ENCODE data around the gene ZBTB25. TPM values are rescaled to one million over a fixed set of nuclear protein-coding genes. Genes with fewer than 3 reads are reported as not detected.
A peak's percentile ranks its signal among the peaks of the same experiment; 100 is the strongest.

The ZBTB25 gene
- total and polyA plus RNA-seq, 12 donors, result 4.4 to 17.2 (median 11.0) TPM

DNA sequence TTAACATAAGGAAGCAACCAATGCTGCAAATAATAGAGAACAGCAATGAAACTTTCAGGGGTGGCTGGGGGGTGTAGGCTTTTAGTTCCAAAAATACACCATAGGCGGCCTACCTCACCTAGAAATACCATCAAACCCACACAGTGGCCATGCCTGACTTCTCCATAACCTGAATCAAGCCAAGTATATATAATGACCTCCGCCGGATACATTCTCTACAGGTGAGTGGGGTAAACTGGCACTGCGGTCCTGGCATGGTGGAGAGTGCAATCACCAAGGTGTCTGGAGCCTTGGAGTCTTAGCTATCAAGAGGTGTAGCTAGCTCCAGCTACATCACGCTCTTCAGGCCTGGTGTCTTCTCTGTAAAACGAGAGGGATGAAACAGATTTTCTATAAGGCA is 1.2 kb downstream of the ZBTB25 start:
- Histone ChIP-seq H3K36me3 (replicated peaks in 1 of 2) (no peaks in the 10 kb centered on the region), H3K27me3 (no peaks in the 10 kb centered on the region), H3K4me3 (peak overlapping the region in 2 of 4 donors; percentile 66 to 89), H3K27ac (peak overlapping the region; percentile 93 to 100 (median 99)), H3K9me3 (replicated peaks in 1 of 3) (no peaks in the 10 kb centered on the region), H3K4me1 (replicated peaks in 1 of 2) (peaks cover 25 to 52% of the 10 kb centered on the region in 2 donors)
- no peak for DNase-seq
- intact Hi-C loops (cut with DNase I), result no loop called here
- 56 to 61% (median 59%) methylated on average over 6 of the region's 6 CpGs for WGBS, 4 donors
- TF ChIP-seq, protein P1, sequence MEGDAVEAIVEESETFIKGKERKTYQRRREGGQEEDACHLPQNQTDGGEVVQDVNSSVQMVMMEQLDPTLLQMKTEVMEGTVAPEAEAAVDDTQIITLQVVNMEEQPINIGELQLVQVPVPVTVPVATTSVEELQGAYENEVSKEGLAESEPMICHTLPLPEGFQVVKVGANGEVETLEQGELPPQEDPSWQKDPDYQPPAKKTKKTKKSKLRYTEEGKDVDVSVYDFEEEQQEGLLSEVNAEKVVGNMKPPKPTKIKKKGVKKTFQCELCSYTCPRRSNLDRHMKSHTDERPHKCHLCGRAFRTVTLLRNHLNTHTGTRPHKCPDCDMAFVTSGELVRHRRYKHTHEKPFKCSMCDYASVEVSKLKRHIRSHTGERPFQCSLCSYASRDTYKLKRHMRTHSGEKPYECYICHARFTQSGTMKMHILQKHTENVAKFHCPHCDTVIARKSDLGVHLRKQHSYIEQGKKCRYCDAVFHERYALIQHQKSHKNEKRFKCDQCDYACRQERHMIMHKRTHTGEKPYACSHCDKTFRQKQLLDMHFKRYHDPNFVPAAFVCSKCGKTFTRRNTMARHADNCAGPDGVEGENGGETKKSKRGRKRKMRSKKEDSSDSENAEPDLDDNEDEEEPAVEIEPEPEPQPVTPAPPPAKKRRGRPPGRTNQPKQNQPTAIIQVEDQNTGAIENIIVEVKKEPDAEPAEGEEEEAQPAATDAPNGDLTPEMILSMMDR (IDR thresholded peaks at IDR 0.05), result no peak
- TF ChIP-seq POLR2A (IDR thresholded peaks at IDR 0.05), result no peak

DNA sequence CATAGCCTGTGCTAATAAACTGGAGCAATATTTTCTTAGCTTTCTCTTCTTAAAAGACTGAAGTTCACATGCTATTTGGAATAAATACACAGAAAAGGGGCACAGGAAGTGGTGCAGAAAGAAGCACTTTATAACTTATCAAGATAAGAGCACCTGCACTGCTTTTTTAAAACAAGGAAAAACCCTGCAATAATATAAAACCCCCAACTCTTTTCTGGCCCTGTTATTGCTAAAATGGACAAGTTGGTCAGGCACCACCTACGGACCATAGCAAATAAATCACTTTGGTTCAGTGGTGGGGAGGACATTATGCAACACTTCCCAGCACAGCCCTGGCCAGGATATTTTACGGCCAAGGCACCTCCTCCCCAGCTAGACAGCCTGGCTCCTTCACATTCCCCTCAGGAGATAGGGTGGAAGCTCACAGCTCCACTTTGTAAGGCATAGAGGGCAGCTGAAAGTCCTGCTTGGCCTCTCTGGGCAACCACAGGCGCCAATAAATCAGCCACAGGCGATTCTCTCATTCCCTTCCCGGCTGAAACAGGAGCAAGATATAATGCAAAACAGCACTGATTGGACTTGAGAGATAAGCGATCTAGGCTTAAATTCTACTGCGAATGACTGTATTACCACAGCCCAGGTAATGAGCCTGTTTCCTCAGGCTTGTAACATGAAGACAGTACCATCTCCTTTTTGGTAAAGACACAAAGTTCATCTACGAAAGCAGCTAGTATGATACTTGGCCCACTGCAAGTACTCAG is 2.0 kb downstream of the ZBTB25 start:
- peak overlapping the region; percentile 7 to 100 (median 29) for H3K27ac ChIP-seq
- H3K27me3 ChIP-seq, result no peaks in the 10 kb centered on the region
- DNase-seq, result peak; percentile 39 to 83 (median 70)
- H3K9me3 ChIP-seq (replicated peaks in 1 of 3), result no peaks in the 10 kb centered on the region
- H3K4me3 ChIP-seq, result peak overlapping the region in 1 of 4 donors; percentile 89
- peaks cover 20 to 45% of the 10 kb centered on the region in 2 donors for H3K4me1 ChIP-seq (replicated peaks in 1 of 2)
- intact Hi-C loops (cut with DNase I), result no loop called here
- TF ChIP-seq POLR2A (IDR thresholded peaks at IDR 0.05), result peak in 1 of 2 donors; percentile 32
- TF ChIP-seq, protein P1 (IDR thresholded peaks at IDR 0.05), result no peak
- 42 to 44% (median 42%) methylated on average over 8 of the region's 8 CpGs for WGBS, 4 donors
- no peaks in the 10 kb centered on the region for H3K36me3 ChIP-seq (replicated peaks in 1 of 2)

DNA sequence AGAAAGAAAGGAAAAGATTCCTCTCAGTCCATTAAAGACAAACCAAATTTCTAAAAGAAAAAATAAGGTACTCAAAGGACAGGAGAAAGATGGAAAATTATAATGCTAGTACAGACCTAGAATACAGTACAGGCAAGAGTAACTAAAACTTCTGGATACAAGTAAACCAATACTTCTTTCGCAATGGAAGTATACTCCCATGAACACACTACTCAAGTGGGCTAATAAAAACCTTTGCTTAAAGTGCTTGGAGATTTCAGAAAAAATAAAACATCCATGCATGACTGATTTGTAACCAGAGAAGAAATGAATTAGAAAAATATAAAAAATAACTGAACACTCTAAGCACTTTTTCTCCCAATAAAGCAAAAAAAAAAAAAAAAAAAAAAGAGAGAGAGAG is 3.5 kb downstream of the ZBTB25 start:
- TF ChIP-seq, protein P1 (IDR thresholded peaks at IDR 0.05), result no peak
- TF ChIP-seq POLR2A (IDR thresholded peaks at IDR 0.05), result no peak
- WGBS, 4 donors, result 98 to 100% (median 100%) methylated on average over 1 of the region's 1 CpG
- H3K27me3 ChIP-seq, result no peaks in the 10 kb centered on the region
- H3K4me1 ChIP-seq (replicated peaks in 1 of 2), result peaks cover 13 to 39% of the 10 kb centered on the region in 2 donors
- H3K9me3 ChIP-seq (replicated peaks in 1 of 3), result no peaks in the 10 kb centered on the region
- H3K36me3 ChIP-seq (replicated peaks in 1 of 2), result no peaks in the 10 kb centered on the region
- no peak overlapping the region for H3K4me3 ChIP-seq
- DNase-seq, result no peak
- intact Hi-C loops (cut with DNase I), result no loop called here
- H3K27ac ChIP-seq, result no peak overlapping the region

DNA sequence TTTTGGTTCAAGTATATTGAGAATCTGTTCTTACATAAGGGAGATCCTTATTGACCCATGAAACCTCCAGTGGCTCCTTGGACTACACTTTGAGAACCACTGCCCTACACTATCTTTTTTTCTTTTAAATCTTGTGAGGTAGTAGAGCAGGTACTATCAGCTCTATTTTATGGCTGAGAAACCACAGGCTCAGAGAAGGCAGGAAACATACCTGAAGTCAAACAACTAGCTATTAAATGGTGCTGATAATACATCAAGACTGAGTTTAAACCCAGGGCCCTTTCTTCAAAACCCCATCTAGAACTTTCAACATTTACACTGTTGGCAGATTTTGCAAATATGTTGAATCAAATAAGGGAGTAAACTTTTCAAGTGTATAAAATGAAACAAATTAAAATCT is 6.9 kb downstream of the ZBTB25 start:
- peaks cover 6 to 29% of the 10 kb centered on the region in 2 donors for H3K4me1 ChIP-seq (replicated peaks in 1 of 2)
- DNase-seq, result no peak
- TF ChIP-seq, protein P1 (IDR thresholded peaks at IDR 0.05), result no peak
- no peak for TF ChIP-seq POLR2A (IDR thresholded peaks at IDR 0.05)
- no peaks in the 10 kb centered on the region for H3K27me3 ChIP-seq
- H3K27ac ChIP-seq, result no peak overlapping the region
- H3K9me3 ChIP-seq (replicated peaks in 1 of 3), result no peaks in the 10 kb centered on the region
- no peak overlapping the region for H3K4me3 ChIP-seq
- no peaks in the 10 kb centered on the region for H3K36me3 ChIP-seq (replicated peaks in 1 of 2)
- intact Hi-C loops (cut with DNase I), result no loop called here

All from adrenal gland (tissue), 12 donors.